GM21526 (cell line): ENCODE data around the gene MRPL58.
A peak's percentile ranks its signal among the peaks of the same experiment; 100 is the strongest.
"Not testable (repeated sequence)": the region's sequence is repeated elsewhere in the genome, so short reads cannot be mapped to it uniquely, and the experiment has no call there.

ENCODE experiments used
- ATAC-seq: cut with Tn5 transposase; IDR thresholded peaks from one replicate; pipeline ENCODE4 v1.9.1; 2021; ENCODE audit warnings: moderate library complexity; ENCODE audit not compliant: unreplicated experiment, low FRiP score

The MRPL58 gene

DNA sequence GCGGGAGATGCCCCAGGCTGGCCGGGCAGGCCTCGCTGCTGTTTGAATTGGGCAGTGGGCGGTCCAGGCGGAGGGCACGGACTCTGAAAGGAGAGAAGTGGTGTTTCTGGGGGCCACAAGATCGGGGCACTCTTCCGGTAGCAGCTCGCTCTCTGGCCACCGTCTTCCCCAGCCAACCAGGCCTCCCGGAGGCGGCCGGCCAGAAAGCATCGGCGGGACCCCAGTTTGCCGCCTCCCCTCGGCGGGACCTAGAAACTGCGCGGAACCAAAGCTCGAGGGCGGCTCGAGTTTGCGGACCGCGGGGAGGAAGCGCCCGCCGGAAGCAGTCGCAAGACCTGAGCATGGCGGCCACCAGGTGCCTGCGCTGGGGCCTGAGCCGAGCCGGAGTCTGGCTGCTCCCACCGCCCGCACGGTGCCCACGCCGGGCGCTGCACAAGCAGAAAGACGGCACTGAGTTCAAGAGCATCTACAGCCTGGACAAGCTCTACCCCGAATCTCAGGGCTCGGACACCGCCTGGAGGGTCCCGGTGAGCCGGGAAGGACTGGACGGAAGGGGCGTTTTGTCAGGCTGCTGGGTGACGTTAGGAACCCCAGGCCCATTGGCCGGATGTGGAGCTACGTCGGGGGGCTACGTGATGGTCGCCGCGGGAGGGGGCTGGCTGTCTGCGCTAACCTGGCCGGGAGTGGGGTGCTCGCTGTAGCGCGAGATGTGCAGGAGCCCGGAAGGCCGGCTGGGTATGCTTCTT lies at the start of gene MRPL58:
Gene MRPL58 (plus strand): TSS at position 325 of the 746 bp plus-strand sequence. CDS start 17 bp downstream, at position 342.
- ATAC-seq: peak; percentile 79

- ATAC-seq: no peak
These were observed 48.8 kb upstream of the MRPL58 start for GRCh38 chr17:74963656-74964055.

DNA sequence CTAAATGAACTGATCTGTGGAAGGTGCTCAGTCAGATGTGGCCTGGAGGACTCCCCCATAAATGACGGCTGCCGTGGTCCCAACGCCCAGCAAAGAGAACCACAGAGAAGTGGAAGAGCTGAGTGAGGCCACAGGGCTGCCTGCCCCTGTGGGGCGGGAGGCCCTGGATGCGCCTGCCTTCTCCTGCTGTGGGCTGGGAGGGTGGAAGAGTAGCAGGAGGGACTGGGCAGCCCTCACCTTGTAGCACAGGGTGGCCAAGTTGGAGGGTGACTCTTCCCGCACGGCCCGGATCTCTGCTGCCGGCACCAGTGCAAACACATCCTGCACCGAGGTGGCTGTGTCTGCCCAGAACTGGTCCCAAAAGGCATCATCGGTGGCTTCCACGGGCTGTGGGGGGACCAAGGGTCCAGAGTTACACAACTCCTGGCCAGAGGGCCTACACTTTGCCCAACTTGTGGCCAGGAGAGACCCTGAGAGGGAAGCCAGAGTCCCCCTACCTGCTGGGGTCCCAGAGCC lies 48.2 kb upstream of the MRPL58 start:
- no peak for ATAC-seq

GRCh38 chr17:74964988-74965622 lies 47.4 kb upstream of the MRPL58 start:
- no peak for ATAC-seq

DNA sequence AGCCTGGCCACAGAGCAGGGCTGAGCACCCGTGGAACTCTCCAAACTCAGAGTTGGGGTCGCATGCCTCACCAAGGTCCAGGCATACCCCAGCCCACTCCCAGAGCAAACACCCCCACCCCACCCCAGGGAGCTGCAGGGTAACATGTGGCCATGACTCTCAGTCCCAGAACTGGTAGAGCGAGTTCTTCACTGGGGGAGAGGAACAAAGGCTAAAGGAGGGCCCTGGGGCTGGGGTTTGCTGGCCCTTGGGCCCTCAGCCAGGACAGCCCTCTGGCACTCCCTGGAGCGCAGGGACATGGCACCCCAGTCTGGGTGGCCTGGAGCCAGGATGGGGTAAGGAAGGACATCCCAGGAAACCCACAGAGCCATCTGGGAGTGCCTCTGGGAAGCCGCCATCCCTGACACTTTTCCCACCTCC lies 44.1 kb upstream of the MRPL58 start:
- ATAC-seq: no peak

GRCh38 chr17:74969501-74969900 lies 43.0 kb upstream of the MRPL58 start:
- not testable (repeated sequence) for ATAC-seq

- ATAC-seq: no peak
These were observed 42.1 kb upstream of the MRPL58 start for GRCh38 chr17:74970395-74970794.

DNA sequence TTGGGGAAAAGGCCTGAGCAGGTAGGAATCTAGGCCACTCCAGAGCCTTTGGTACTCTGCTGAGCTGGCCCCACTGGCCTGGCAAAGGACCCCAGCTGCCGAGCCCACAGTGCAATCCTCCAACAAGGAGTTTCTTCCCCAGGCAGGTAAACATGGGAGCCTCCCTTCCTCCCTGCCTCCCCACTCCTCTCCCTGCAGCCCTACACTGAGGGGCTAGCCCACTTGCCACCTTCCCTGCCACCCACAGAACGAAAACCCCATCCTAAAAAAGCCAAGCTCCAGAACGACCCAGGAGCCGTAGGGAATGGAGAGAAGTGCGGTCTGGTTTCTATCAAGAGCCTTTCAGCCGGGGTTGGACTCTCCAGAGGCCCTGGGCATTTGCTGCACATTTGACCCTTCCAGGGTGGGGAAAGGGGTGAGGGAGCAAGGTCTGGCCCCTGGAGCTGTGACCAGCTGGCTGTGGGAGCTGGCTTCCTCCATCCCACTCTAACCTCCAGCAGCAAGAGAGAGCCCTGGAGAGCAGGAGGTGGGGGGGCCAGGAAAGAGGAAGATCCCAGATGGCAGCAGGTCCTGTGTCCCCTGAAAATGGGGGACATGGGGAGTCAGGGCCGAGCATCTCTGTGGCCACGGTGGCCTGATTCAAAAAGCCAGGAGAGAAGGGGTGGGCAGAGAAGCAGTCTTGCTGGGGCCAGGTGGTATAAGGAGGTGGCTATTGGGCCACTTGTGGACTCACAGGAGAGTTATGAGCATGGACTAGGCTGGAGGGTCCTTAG lies 41.2 kb upstream of the MRPL58 start:
- no peak for ATAC-seq

- no peak for ATAC-seq
These were observed 40.7 kb upstream of the MRPL58 start for GRCh38 chr17:74971842-74972106.

GRCh38 chr17:74972107-74972972 lies 40.1 kb upstream of the MRPL58 start, which contains the start of gene HID1:
TSS of gene HID1 (minus strand) at chr17:74972759. CDS start at chr17:74972656, 103 bp downstream.
- no peak for ATAC-seq

- no peak for ATAC-seq
These were observed 39.5 kb upstream of the MRPL58 start for GRCh38 chr17:74972973-74973328.

GRCh38 chr17:74975943-74976342 lies 36.5 kb upstream of the MRPL58 start:
- no peak for ATAC-seq

DNA sequence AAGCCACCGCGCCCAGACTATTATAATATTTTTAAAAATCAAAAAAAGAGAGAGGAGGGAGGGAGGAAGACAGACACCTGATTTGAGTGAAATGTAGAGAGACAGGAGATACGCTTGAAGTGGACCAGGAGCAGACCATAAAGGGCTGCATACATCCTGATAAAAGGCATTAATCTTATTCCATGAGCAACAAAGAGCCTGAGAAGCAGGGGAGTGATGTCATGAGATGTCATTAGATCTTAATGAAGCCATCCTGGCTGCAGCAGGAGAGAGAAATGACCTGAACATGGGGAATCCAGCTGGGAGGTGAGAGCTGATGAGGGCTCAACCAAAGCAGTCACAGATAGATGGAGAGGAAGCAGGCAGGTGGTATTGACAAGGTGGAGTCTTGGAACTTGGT lies 34.7 kb upstream of the MRPL58 start:
- no peak for ATAC-seq

DNA sequence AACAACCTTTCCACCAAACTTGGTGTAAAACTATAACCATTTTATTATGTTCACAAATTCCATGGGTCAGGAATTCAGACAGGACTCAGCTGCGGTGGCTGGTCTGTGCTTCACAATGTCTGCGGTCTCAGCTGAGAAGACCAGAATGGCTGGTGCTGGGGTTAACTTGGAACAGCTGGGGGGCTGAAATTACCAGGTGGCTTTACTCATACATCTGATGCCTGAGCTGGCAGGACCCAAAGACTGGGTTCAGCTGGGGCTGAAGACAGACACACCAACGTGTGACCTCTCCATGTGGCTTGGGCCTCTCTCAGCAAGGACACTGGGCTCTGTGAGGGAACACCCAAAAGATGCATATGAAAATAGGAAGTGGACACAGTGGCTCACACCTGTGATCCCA lies 34.2 kb upstream of the MRPL58 start:
- no peak for ATAC-seq

DNA sequence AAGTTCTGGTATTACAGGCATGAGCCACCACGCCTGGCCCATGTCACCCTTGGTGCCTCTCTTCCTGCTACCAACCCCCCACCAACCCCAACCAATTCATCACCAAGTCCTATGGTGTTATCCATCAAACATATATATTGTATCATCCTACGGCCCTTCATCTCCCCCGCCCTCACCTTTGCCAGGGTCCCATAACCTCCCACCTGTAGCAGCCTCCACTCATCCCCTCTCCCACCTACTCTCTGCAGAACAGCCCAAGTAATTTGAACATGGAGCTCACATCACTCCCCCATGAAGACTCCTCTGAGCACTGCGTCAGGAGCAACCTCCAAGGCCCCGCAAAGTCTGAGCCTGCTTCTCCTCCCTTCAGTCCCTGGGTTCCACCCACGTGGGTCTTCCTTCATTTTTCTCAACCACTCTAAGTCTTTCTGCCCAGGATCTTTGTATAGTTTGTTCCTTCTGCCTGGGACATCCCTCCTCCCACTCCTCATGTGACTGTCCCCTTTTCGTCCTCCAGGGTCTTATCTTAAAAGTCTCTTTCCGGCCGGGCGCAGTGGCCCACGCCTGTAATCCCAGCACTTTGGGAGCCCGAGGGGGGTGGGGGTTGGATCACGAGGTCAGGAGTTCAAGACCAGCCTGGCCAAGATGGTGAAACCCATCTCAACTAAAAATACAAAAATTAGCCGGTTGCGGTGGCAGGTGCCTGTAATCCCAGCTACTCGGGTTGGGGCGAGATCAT lies 32.9 kb upstream of the MRPL58 start:
- no peak for ATAC-seq

DNA sequence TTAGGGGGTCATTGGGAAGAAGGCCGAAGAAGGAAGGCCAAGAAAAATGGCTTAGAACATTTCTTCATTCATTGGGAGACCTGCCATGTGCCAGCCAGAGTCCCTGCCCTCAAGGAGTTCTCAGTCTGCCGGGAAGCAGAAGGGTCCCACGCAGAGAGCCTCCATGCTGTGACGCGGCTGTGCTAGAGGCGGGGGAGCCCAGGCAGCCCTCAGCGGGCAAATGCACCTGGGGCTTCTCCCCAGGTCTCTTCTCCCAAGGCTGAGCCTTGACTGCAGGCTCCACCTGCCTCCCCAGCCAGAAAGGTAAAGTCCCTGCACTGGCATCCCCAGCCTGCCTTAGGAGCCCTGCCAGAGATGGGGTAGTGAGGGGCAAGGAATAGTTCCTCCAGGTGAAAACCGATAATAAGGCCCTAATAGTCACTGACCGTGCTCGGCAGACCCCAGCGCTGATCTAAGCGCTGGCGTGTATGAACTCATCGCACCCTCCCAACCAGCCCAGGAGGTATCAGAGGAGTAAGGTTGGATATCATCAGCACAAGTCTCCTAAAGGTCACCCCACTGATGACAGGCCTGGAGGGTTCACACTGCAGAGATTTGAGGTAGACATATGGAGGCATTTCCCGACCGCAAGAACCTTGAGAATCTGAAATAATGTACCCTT lies 31.0 kb upstream of the MRPL58 start:
- ATAC-seq: no peak

DNA sequence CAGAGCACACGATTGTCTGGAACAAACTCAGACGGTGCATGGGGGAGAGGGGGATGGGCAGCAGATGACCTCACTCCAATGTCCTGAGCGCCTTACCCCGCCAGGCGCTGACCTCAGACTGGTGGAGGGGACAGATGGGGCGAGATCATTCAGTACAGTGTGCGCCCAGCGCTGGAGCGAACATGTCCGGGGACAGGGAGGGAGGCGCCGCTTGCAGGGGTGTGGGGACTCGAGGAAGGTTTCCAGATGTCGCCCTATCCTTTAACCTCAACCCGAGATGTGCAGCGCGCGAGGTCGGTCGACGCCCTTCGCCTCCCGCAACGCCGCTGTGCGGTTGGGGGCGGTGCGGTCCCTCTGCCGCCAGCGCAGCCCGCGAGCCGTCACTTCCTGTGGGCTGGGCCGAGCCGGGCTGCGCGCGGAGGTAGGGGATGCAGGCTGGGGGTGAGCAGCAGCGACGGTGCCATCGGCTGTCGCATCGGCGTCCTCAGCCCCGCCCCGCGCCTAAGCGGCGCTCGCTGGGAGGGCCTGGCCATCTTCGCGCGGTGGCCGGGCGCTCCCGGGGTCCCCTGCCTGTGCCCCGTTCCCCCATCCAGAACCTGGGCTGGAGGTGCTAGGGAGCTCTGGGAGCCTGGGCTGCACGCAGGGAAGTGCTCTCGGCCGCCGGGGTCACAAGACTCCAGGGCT lies 30.3 kb upstream of the MRPL58 start:
- ATAC-seq: no peak

- ATAC-seq: not testable (repeated sequence)
These were observed 29.7 kb upstream of the MRPL58 start for GRCh38 chr17:74982663-74983313.
